Thymus (tissue), 14 donors: Measurements from ENCODE around the gene TMEM202. TPM values are rescaled to one million over a fixed set of nuclear protein-coding genes. Genes with fewer than 3 reads are reported as not detected.

ENCODE experiments used
- DNase-seq, 9 donors: peaks; one replicate each; pipeline ENCODE4 v3.0.0-alpha.2; 2013; ENCODE audit warnings: low spot score in 9 of 9, low read depth in 6 of 9, missing footprints in 1 of 9
- H3K27ac ChIP-seq, 2 donors: one replicate each; pipeline ENCODE4 v1.5.1; 2013; ENCODE audit warnings: control low read depth in 1 of 2, low read depth in 1 of 2, low read length in 1 of 2, mild to moderate bottlenecking in 1 of 2, moderate library complexity in 1 of 2
- H3K27me3 ChIP-seq, 2 donors: one replicate each; pipeline ENCODE4 v1.5.1; 2013; ENCODE audit warnings: low read length in 1 of 2; ENCODE audit not compliant: control insufficient read depth in 2 of 2, insufficient read depth in 1 of 2
- H3K36me3 ChIP-seq, 2 donors: one replicate each; pipeline ENCODE4 v1.5.1; 2013; ENCODE audit warnings: low read length in 1 of 2, mild to moderate bottlenecking in 1 of 2, moderate library complexity in 1 of 2; ENCODE audit not compliant: control insufficient read depth in 2 of 2, insufficient read depth in 2 of 2
- H3K4me1 ChIP-seq, 2 donors: one replicate each; pipeline ENCODE4 v1.5.1; 2013; ENCODE audit warnings: low read length in 2 of 2; ENCODE audit not compliant: control insufficient read depth in 2 of 2, insufficient read depth in 2 of 2
- H3K4me3 ChIP-seq, 2 donors: one replicate each; pipeline ENCODE4 v1.5.1; 2013; ENCODE audit warnings: low read length in 2 of 2, control low read depth in 1 of 2, mild to moderate bottlenecking in 1 of 2
- H3K9me3 ChIP-seq, 2 donors: one replicate each; pipeline ENCODE4 v1.5.1; 2013; ENCODE audit warnings: low read length in 1 of 2, mild to moderate bottlenecking in 1 of 2; ENCODE audit not compliant: control insufficient read depth in 2 of 2, insufficient read depth in 1 of 2
- whole genome bisulfite sequencing: extraction: QIAGEN DNeasy Blood & Tissue Kit; methylation state at CpG from one replicate; pipeline ENCODE4 v1.1.7; 2013; 5-methylcytosine and 5-hydroxymethylcytosine counted together
- long read RNA-seq, 10 donors: transcript quantifications; one replicate each; lab custom pipeline, GENCODE V29; 2026
- polyA plus RNA-seq: library from polyadenylated mRNA; stranded (reverse); fragments of 200-250 nt; gene quantifications from one replicate; pipeline ENCODE4 v1.2.3, GENCODE V29; 2013
- total RNA-seq: library from RNA; stranded (reverse); fragments of 120-200 nt; gene quantifications from one replicate; pipeline ENCODE4 v1.2.4, GENCODE V29; 2013
- donor health status: healthy.

Gene TMEM202, protein sequence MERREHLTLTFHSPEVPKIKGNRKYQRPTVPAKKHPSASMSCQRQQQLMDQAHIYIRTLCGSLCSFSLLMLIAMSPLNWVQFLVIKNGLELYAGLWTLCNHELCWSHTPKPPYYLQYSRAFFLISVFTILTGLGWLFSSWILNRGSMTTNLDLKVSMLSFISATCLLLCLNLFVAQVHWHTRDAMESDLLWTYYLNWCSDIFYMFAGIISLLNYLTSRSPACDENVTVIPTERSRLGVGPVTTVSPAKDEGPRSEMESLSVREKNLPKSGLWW
- not detected for total RNA-seq
- not detected for polyA plus RNA-seq
- long read RNA-seq, donor 1 = 0 reads
- long read RNA-seq, donor 2 = 0 reads
- long read RNA-seq, donor 3 = 0 reads
- long read RNA-seq, donor 4 = 0 reads
- long read RNA-seq, donor 5 = 0 reads
- long read RNA-seq, donor 6 = 0 reads
- long read RNA-seq, donor 7 = 0 reads
- long read RNA-seq, donor 8 = 0 reads
- long read RNA-seq, donor 9 = 0 reads
- long read RNA-seq, donor 10 = 0 reads

DNA sequence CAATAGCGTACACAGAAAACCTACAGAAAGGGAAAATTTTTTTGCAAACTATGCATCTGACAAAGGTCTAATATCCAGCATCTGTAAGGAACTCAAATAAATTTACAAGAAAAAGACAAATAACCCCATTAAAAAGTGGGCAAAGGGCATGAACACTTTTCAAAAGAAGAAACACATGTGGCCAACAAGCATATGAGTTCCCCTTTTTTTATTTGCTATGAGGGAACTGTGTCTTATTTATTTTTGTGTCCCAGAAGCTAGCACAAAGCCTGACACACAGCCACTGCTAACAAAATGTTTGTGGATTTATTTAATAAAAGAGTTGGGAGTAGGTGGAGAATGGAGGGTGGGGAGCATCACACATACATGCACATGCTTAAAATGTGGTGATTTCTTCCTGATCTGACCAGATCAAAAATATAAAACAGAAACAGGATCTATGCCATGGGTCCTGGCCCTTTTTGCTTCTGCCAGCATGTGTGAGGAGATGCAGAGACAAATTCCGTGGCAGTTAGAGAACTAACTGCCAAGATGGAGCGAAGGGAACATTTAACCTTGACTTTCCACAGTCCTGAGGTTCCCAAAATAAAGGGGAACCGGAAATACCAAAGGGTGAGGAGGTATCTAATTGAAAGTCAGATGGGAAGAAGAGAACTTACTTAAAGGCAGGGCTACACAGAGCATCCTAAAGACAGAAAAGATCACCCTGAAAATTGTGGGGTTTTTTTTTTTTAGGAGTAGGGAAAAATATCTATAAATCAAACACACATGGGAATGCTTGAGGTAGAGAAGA, at the start of gene TMEM202:
Gene TMEM202 (plus strand): TSS at position 510 of the 793 bp plus-strand sequence. CDS start 22 bp downstream, at position 532.
- no peak for DNase-seq
- Histone ChIP-seq H3K27me3 (no peaks in the 10 kb centered on the region), H3K4me3 (no peak within 1 kb of the TSS), H3K4me1 (no peaks in the 10 kb centered on the region), H3K36me3 (no peaks in the 10 kb centered on the region), H3K27ac (no peak within 1 kb of the TSS), H3K9me3 (no peaks in the 10 kb centered on the region)
- 65% methylated on average over 4 of the region's 4 CpGs for WGBS

DNA sequence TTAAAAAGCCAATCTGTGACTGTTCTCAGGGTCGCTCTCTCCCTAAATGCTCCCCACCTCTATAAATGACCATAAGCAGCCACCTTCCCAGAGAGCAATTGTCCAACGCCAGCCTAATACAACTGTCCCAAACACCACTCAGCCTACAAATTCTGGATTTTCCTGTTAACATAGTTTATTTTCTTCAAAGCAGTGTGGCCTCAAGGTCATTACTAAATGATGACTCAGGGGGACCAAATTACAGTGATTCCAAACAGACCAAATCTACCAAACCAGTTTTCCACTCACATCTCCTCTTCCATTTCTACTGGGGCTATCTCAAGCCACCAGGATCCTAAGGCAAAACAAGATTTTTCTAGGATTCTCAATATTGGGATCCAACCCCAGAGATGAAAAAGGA, 44.8 kb upstream of the TMEM202 start:
- Histone ChIP-seq H3K4me3 (no peak overlapping the region), H3K36me3 (peaks cover 64 to 65% of the 10 kb centered on the region in 2 donors), H3K27me3 (no peaks in the 10 kb centered on the region), H3K27ac (no peak overlapping the region), H3K4me1 (no peaks in the 10 kb centered on the region), H3K9me3 (no peaks in the 10 kb centered on the region)
- 98% methylated on average over 2 of the region's 2 CpGs for WGBS
- no peak for DNase-seq

DNA sequence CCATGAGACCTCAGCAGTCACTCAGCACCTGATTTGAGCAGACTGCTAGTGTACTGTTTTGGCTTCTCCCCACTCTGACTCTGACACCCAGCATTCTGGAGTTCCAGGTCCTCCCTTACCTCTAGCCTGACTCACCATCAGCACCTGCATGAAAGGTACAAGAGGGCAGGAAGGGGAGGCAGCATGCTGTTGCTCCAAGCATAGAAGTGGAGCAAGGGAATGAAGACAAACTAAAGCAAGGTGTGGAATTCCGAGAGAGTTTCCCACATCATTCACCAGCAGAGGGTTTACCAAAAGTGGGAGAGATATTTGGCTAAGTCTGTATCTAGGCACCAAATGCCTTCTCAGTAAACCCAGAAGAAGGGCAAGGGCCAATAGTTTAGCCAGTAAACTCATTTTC, 43.6 kb upstream of the TMEM202 start:
- DNase-seq = no peak
- no peaks in the 10 kb centered on the region for H3K4me1 ChIP-seq
- WGBS = 100% methylated on average over 1 of the region's 1 CpG
- no peaks in the 10 kb centered on the region for H3K9me3 ChIP-seq
- H3K36me3 ChIP-seq = peaks cover 55% of the 10 kb centered on the region in 2 donors
- no peak overlapping the region for H3K4me3 ChIP-seq
- no peaks in the 10 kb centered on the region for H3K27me3 ChIP-seq
- H3K27ac ChIP-seq = no peak overlapping the region

DNA sequence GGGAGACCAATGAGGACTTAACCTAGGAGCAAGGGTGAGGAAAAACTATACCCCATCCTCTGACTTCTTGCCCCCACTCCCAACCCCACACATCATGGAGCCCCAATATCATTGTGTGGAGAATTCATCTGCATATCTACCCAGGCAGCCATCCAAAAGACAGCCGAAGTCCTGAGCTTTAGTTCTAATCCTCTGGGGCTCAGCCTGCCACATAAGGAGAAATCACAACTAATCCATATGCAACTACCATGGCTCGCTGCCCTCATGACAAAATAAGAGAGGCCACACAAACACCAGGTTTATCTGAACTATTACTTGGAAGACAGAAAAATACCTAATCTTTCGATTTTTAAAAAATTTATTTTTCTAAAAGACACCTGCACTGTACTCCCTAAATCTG, 40.0 kb upstream of the TMEM202 start:
- no peaks in the 10 kb centered on the region for H3K27me3 ChIP-seq
- H3K4me3 ChIP-seq = no peak overlapping the region
- no peak overlapping the region for H3K27ac ChIP-seq
- DNase-seq = no peak
- H3K4me1 ChIP-seq = no peaks in the 10 kb centered on the region
- H3K9me3 ChIP-seq = no peaks in the 10 kb centered on the region
- H3K36me3 ChIP-seq = peaks cover 27 to 30% of the 10 kb centered on the region in 2 donors
- WGBS = 99% methylated on average over 3 of the region's 3 CpGs

DNA sequence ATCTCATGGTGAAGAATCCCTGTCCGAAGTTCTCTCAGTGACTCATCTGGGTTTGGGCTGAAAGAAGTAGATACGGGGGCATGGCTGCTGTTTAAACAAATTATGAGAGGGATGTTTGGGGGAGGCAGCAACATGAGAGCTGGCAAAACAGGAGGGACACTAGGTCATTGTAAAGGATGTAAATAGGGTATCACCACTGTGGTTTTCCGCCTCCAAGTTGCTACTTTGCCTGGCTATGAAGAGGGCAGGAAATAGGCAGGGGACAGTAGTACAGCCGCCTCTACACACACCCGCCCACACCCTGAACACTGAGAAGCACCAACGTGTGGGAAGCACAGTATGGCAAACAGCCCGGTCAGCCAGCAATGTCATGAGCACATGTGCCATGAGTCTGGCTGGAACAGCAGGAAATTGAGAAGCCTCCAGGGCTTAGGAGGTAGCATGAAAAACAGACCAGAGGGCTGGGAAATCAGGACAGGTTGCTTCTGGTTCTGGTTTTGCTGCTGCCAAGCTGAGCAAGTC, 39.4 kb upstream of the TMEM202 start:
- Histone ChIP-seq H3K27ac (no peak overlapping the region), H3K4me1 (no peaks in the 10 kb centered on the region), H3K4me3 (no peak overlapping the region), H3K9me3 (no peaks in the 10 kb centered on the region), H3K27me3 (no peaks in the 10 kb centered on the region), H3K36me3 (peaks cover 26 to 28% of the 10 kb centered on the region in 2 donors)
- 90% methylated on average over 7 of the region's 7 CpGs for WGBS
- no peak for DNase-seq

DNA sequence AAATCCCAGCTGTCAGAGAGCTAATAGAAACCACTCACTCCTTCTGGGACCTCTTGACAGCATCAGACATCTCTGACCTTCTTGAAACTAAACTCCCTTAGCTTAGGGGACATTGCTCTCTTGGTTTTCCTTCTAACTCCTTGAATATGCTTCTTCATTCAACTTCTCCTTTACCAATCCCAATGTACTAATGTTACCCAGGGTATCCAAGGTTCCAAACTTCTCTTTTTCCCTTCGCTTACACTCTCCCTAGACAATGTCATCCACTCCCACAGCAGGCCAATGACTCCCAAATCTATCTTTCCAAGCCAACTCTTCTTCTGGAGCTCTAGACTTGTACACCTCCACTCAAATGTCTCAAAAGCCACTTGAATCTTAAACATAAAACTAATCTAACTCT, 36.9 kb upstream of the TMEM202 start:
- 94% methylated on average over 1 of the region's 1 CpG for WGBS
- Histone ChIP-seq H3K9me3 (no peaks in the 10 kb centered on the region), H3K36me3 (peaks cover 6 to 11% of the 10 kb centered on the region in 2 donors), H3K27me3 (no peaks in the 10 kb centered on the region), H3K4me1 (peaks cover under 1 to 3% of the 10 kb centered on the region in 2 donors), H3K27ac (no peak overlapping the region), H3K4me3 (no peak overlapping the region)
- no peak for DNase-seq

DNA sequence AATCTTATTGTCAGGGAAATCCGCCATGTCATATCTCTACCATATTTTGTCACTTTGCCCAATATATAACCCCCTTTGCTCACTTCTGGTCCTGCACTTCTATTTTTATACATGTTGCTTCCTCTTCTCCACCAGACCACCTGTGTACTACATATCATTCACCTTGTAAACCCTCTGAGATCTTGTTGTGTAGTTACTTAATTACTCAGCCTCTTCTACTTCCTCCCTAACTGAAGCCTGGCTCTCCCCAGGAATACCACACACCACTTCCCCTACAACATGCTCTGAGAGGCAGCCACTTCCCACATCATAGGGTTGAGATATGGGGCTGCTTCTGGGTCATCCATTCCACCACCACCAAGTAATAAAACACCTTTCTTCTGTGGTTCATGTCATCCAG, 32.3 kb upstream of the TMEM202 start:
- Histone ChIP-seq H3K27me3 (no peaks in the 10 kb centered on the region), H3K4me1 (peaks cover 3 to 9% of the 10 kb centered on the region in 2 donors), H3K36me3 (peaks cover 6 to 20% of the 10 kb centered on the region in 2 donors), H3K27ac (no peak overlapping the region), H3K4me3 (no peak overlapping the region), H3K9me3 (no peaks in the 10 kb centered on the region)
- 47% methylated on average over 1 of the region's 1 CpG for WGBS
- DNase-seq = peak in 6 of 9 donors; percentile 23 to 68 (median 37)

DNA sequence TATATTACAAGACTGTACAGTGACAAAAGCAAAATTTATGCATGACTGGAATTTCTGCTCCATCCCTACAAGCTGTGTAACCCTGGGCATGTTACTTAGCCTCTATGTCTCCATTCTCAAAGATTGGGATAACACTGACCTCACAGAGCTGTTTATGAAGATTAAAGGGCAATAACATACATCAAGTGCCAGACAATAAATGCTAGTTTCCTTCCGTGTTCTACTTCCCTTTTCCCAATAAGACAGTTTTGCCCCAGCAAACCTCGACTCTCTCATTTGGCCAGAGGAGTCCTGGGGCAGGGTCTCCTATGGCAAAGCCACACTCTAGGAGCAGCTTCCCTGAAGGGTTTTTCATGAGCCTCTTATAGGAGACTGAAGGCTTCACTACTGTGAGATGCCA, 29.8 kb upstream of the TMEM202 start:
- Histone ChIP-seq H3K9me3 (no peaks in the 10 kb centered on the region), H3K36me3 (peaks cover 6 to 20% of the 10 kb centered on the region in 2 donors), H3K4me1 (peaks cover 3 to 9% of the 10 kb centered on the region in 2 donors), H3K27me3 (no peaks in the 10 kb centered on the region), H3K27ac (no peak overlapping the region), H3K4me3 (no peak overlapping the region)
- WGBS = 69% methylated on average over 2 of the region's 2 CpGs
- no peak for DNase-seq

DNA sequence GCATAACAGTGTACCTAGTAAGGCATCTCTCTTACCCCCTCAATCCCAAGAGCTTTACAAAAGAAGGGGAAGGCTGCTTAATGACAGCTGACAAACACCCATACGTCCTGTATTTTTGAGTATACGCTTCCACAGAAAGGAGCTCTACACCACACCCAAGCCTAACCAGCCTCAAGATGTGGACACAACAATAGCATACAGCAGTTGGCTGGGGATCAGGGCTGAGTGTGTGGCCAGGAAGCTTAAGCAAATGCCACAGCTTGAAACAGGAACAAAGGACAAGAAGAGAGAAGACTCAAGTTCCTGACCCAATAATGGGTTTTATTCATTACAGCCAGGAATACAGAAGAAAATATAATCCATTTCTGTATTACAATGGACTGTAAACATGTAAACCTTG, 29.2 kb upstream of the TMEM202 start:
- H3K27me3 ChIP-seq = no peaks in the 10 kb centered on the region
- DNase-seq = no peak
- WGBS = 96% methylated on average over 2 of the region's 2 CpGs
- no peak overlapping the region for H3K4me3 ChIP-seq
- H3K9me3 ChIP-seq = no peaks in the 10 kb centered on the region
- no peak overlapping the region for H3K27ac ChIP-seq
- H3K36me3 ChIP-seq = peaks cover 6 to 18% of the 10 kb centered on the region in 2 donors
- peaks cover 3 to 9% of the 10 kb centered on the region in 2 donors for H3K4me1 ChIP-seq
